GM21576 (cell line): Measurements from ENCODE around the gene ENO2.
A peak's percentile ranks its signal among the peaks of the same experiment; 100 is the strongest.

Experiments
- ATAC-seq: cut with Tn5 transposase; IDR thresholded peaks from one replicate; pipeline ENCODE4 v1.9.1; 2021; ENCODE audit warnings: mild to moderate bottlenecking, moderate library complexity; ENCODE audit not compliant: unreplicated experiment

ENO2 gene

GRCh38 chr12:6946920-6947374 is 32.6 kb downstream of the ENO2 start:
- no peak for ATAC-seq

DNA sequence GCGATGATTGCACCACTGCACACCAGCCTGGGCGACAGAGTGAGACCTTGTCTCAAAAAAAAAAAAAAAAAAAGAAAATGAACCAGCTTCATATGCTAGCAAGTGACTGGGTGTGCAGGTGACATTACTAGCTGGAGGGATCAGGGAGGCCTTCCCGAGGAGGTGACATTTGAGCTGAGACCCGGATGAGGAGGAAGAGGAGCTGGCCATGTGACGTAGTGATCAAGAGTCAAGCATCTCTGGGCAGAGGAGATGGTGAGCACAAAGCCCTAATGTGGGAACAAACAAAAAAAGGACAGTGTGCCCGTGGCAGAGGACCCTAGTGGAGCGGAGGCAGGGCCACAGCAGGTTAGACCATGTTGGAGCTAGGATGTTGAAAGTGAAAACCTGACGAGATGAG is 33.2 kb downstream of the ENO2 start:
- ATAC-seq: no peak

DNA sequence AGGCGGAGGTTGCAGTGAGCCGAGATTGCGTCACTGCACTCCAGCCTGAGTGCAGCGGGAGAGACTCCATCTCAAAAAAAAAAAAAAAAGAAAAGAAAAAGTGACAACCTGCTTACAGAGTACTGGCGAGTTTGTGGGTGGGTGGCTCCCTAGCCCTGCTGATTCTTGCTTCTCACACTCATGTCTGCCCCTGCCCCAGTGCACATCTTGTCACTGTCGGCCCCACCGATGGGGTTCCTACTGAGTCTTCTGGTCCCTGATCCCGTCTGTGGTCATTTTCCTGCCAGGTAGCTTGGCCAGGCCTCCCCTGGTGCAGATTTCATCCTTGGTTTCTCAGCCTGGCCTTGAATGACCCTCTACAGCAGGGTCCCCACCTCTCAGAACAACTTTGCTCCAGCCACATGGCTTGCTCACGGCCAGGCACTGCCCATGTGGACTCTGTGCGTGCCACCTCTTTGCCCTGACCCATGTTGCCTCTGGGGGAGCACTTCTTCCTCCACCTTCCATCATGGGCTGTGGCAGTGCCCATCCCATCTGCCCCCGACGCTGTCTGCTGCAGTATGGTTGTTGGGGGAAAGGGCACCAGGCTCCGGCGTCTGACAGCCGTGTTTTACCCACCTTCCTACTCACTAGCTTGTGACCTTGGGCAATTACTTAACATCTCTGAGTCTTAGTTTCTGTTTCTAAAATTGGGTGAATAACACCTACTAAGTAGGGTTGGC is 34.7 kb downstream of the ENO2 start:
- no peak for ATAC-seq

GRCh38 chr12:6950401-6950801 is 36.0 kb downstream of the ENO2 start:
- no peak for ATAC-seq

- ATAC-seq: no peak
These were observed 36.6 kb downstream of the ENO2 start, which contains the start of gene PTPN6 for GRCh38 chr12:6950811-6951540. Gene PTPN6 (plus strand): TSS chr12:6951356. CDS start chr12:6951513, 157 bp downstream.

DNA sequence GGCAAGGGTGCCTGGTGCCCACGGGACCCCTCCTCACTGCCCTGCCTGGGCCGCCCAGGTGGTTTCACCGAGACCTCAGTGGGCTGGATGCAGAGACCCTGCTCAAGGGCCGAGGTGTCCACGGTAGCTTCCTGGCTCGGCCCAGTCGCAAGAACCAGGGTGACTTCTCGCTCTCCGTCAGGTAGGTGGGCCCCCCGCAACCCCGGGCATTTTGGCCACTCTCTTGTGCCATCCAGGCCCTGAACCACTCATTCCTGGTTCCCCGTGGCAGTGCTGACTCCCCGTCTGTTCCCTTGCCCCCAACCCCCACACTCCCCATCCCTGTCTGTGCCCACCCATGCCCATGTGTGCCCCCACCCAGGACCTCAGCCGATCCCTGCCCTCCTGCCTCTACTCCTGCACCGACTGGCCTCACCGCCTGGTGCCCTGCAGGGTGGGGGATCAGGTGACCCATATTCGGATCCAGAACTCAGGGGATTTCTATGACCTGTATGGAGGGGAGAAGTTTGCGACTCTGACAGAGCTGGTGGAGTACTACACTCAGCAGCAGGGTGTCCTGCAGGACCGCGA is 37.3 kb downstream of the ENO2 start:
- ATAC-seq: no peak

DNA sequence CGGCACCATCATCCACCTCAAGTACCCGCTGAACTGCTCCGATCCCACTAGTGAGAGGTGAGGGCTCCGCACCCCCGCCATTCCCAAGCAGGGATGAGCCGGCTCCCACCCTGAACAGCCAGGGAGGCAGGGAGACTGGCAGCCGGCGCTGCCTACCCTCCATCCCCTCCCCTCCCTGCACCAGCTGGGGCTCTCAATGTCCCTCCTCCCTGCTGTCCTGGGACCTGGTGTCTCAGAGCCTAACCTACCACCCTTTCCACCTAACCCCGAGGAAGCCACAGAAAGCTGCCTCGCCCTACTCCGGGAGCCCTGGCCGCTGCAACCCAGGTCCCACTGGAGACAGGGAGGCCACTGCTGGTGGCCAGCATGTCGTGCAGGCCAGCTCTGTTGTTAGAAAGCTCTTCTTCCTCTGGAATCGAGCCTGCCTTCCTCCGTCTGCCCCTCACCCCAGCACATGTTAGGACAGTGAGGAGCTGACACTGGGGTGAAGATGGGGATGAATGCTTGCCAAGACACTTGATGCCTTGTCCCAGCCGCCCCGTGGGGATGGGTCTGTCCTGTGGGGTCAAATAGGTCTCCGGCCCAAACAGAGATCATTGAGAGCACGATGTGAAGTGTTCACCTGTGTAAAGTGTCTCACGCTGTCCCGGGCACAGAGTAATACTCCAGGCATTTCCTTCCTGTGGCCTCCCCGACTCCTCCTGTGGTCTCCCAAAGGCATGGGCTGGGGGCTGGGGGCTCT is 37.9 kb downstream of the ENO2 start:
- no peak for ATAC-seq

DNA sequence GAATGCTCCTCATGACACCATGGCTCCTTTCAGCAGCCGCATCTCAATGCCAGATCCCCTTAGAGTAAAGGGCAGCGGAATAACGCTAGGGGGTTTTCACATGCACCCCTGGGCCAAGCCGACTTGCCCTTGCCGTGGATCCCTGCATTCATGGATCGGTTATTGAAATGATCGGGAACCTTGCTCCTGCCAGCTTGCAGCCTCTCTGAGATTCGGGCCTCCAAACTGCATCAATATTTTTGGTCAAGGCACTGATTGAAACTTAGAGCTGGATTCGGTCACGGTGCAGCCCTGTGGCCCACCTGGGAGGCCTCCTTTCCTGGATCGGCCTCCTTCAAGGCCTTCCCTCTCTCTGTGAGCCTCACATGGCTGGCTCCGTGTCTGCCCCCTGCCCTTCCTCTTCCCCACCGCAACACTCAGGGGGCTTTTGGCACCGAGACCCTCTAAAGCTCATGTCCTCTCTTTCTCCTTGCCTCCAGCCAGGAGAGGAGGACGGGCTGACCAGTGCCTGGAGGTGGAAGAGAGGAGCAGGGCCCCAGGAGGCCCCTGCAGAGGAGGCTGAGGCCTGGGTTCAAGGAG is 38.6 kb downstream of the ENO2 start:
- no peak for ATAC-seq

DNA sequence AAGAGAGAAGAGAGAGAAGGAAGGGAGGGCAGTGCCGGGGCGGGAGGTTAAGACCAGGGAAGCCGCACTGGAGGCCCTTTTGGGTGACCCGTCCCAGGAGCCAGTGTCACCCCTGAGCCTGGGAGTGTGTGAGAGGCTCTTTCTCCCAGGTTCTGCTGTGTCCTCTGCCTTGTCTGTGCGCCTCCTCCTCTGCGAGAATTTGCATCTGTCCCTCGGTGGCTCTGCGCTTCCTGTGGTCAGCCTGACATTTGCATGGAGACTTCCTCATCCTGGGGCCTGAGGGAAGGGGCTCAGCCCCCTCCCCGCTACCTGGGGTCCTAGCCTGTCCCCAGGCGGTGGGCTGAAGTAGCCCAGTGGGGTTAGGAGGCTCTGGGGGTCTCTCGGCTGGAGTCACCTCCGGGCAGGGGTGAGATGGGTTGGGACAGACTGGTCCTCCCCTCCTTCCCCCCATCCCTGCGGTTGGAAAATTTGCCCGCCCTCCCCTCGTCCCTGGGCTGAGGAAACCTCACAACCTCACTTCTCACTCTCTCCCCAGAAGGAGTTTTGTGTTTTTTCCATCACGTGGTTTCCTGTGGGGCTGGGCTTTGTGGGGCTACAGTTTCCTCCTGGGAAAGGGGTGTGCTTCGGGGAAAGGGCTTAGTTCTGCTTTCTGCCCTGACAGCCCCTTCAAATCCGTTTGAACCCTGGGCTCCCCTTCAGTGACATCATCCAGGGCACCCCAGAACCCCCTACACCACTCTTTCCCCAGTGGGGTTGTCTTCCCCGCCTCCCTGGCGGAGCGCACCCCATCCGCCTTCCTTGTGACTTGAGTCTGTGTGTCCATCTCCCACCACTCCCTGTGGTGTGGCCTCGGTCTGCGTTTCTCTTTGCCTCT is 39.3 kb downstream of the ENO2 start:
- ATAC-seq: peak; percentile 34

GRCh38 chr12:6954316-6955107 is 40.1 kb downstream of the ENO2 start:
- no peak for ATAC-seq

DNA sequence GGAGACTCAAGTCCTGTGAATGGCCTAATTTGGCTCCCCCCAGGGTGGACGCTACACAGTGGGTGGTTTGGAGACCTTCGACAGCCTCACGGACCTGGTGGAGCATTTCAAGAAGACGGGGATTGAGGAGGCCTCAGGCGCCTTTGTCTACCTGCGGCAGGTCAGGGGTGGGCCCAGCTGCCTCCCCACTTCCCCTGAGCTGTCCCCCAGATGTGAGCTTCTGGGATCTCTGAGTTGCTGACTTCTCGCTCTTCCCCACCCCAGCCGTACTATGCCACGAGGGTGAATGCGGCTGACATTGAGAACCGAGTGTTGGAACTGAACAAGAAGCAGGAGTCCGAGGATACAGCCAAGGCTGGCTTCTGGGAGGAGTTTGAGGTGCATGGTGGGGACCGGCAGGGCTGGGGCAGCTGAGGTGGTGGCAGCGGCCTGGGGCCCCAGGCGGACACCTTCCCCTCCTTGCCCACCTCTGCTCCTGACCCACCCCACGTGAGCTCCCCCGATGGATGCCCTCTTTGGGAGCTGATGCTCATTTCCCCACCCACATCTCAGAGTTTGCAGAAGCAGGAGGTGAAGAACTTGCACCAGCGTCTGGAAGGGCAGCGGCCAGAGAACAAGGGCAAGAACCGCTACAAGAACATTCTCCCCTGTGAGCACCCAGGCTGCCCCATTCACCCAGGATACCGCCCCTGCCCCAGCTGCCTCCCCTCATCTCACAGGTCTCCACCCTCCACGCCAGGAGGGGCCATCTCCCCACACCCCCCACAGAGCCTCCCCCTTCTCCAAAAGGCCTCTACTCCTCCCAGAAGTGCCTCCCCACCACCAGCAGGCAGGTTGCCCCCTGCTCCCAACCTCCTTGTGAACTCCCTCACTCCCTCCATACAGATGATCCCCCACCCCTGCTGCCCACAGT is 41.0 kb downstream of the ENO2 start:
- no peak for ATAC-seq

- no peak for ATAC-seq
These were observed 41.8 kb downstream of the ENO2 start for GRCh38 chr12:6956021-6956727.

- ATAC-seq: no peak
These were observed 42.8 kb downstream of the ENO2 start for GRCh38 chr12:6957151-6957701.

GRCh38 chr12:6957741-6958608 is 43.6 kb downstream of the ENO2 start:
- no peak for ATAC-seq

DNA sequence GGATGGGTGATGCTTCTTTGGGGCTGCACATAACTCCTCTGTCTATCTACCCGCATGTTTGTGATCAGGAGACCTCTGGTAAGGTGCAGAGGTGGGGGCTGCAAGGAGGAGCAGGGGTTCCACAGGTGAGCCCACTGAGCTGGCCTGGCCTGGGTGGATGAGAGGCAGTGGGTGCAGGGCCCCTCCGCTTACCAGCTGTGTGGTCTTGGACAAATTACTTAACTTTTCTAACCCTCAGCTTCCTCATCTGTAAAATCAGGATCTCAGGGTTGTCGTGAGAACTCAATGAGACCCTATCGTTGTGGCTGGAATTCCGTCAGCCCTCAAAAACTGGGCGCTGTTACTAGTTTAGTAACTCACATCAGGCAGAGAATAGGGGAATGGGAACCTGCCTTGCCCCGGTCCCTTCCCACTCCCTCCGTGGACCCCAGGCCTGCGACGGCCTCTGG is 44.3 kb downstream of the ENO2 start:
- ATAC-seq: no peak
